ENCODE data around the gene RNF222. TPM values are rescaled to one million over a fixed set of nuclear protein-coding genes. Genes with fewer than 3 reads are reported as not detected.

RNF222 gene, protein sequence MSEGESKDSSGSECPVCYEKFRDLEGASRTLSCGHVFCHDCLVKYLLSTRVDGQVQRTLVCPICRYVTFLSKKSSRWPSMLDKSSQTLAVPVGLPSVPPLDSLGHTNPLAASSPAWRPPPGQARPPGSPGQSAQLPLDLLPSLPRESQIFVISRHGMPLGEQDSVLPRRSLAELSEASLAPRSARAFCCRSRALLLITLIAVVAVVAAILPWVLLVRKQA
- total RNA-seq = 10 to 100 TPM; 13.4 to 16.3 (median 15.0) TPM

DNA sequence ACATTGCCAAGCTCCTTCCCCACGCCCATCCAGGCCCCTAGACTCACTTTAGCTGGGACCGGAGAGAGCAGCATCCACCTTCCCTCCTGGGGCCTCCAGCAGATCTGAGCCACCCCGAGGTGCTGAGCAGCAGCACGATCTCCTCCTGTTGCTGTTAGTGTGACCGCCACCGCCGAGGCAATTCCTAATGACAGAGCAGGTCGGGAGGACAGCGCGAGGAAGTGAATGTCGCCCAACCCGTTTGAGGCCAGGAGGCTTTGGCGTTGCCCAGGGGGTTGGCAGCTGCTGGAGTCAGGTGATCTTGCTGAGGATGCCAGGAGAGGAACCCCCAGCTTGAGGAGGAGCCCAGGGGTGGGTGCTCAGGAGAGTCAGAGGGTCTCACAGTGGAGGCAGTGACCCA, at the start of gene RNF222:
RNF222 (minus strand) TSS at position 192 of the 400 bp plus-strand sequence. CDS start 4,366 bp downstream, outside the sequence.
- TF ChIP-seq POLR2A (IDR thresholded peaks at IDR 0.05) = no peak
- TF ChIP-seq, protein P1, sequence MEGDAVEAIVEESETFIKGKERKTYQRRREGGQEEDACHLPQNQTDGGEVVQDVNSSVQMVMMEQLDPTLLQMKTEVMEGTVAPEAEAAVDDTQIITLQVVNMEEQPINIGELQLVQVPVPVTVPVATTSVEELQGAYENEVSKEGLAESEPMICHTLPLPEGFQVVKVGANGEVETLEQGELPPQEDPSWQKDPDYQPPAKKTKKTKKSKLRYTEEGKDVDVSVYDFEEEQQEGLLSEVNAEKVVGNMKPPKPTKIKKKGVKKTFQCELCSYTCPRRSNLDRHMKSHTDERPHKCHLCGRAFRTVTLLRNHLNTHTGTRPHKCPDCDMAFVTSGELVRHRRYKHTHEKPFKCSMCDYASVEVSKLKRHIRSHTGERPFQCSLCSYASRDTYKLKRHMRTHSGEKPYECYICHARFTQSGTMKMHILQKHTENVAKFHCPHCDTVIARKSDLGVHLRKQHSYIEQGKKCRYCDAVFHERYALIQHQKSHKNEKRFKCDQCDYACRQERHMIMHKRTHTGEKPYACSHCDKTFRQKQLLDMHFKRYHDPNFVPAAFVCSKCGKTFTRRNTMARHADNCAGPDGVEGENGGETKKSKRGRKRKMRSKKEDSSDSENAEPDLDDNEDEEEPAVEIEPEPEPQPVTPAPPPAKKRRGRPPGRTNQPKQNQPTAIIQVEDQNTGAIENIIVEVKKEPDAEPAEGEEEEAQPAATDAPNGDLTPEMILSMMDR (IDR thresholded peaks at IDR 0.05) = no peak
- intact Hi-C loops (cut with DNase I; ENCODE audit: low total_unique reads) = no loop called here
- DNase-seq (ENCODE audit: low spot score in 2 of 2) = peak in 1 of 2 donors; percentile 85
- no peak within 1 kb of the TSS for H3K4me3 ChIP-seq (ENCODE audit: low read depth, poor library complexity, severe bottlenecking)
- 22 to 50% methylated on average over 12 to 13 of the region's 13 CpGs for WGBS, 2 donors

DNA sequence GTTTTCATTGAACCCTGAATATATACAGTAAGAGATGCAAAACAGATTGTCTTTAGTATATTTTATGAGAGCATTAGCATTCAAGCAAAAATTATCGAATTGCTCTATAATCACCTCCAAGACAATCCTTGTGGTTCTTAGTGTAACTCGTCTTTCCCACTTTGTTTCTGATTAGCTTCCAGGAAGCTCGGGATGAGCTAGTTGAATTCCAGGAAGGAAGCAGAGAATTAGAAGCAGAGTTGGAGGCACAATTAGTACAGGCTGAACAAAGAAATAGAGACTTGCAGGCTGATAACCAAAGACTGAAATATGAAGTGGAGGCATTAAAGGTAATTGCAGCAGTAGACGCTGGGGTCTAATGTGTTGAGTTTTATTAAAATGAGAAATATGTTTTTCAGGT, 47.9 kb upstream of the RNF222 start:
- TF ChIP-seq, protein P1 (IDR thresholded peaks at IDR 0.05) = no peak
- TF ChIP-seq POLR2A (IDR thresholded peaks at IDR 0.05) = no peak
- DNase-seq (ENCODE audit: low spot score in 2 of 2) = no peak
- intact Hi-C loops (cut with DNase I; ENCODE audit: low total_unique reads) = no loop called here
- 50 to 64% methylated on average over 4 of the region's 4 CpGs for WGBS, 2 donors
- H3K4me3 ChIP-seq (ENCODE audit: low read depth, poor library complexity, severe bottlenecking) = no peak overlapping the region

DNA sequence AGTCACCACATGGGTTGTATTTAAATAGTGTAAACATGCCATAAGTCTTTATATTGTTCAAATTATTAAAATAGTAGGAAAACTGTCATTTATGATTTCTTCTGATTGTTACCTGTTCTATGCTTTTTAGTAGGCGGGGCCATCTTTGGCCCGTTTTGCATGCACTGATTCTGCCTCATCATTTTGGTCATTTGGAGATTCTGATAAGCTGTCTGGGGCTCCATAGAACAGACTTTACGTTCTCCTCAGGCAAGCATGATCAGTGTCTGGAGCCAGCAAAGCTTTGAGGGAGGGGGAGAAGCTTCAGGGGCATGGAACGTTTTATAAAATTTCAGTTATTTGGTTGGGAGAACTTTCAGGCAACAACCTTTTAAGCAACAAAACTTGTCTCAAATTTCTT, 46.9 kb upstream of the RNF222 start:
- DNase-seq (ENCODE audit: low spot score in 2 of 2) = no peak
- 72 to 82% methylated on average over 4 of the region's 4 CpGs for WGBS, 2 donors
- H3K4me3 ChIP-seq (ENCODE audit: low read depth, poor library complexity, severe bottlenecking) = no peak overlapping the region
- intact Hi-C loops (cut with DNase I; ENCODE audit: low total_unique reads) = no loop called here
- TF ChIP-seq, protein P1 (IDR thresholded peaks at IDR 0.05) = no peak
- TF ChIP-seq POLR2A (IDR thresholded peaks at IDR 0.05) = no peak

DNA sequence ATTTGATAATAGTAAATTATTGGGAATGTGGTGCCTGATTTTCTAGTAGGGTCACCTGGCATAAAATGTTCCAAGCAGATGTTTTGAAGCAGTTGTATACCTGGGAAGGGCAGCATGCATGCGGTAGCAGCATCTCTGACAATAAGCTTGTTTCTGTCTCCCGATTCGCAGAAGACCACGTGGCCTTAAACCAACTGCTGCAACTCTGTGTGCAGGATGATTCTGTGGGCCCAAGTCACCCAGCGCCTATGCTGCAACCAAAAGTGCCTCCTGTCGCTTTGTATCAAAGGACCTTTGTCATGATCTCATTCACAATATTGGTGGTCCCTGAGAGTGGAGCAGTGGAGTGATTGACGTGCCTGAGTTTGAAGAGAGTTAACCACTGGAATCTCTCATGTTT, 46.1 kb upstream of the RNF222 start:
- no peak for DNase-seq (ENCODE audit: low spot score in 2 of 2)
- TF ChIP-seq, protein P1 (IDR thresholded peaks at IDR 0.05) = no peak
- TF ChIP-seq POLR2A (IDR thresholded peaks at IDR 0.05) = no peak
- WGBS, 2 donors = 76 to 78% methylated on average over 7 of the region's 7 CpGs
- intact Hi-C loops (cut with DNase I; ENCODE audit: low total_unique reads) = no loop called here
- no peak overlapping the region for H3K4me3 ChIP-seq (ENCODE audit: low read depth, poor library complexity, severe bottlenecking)

DNA sequence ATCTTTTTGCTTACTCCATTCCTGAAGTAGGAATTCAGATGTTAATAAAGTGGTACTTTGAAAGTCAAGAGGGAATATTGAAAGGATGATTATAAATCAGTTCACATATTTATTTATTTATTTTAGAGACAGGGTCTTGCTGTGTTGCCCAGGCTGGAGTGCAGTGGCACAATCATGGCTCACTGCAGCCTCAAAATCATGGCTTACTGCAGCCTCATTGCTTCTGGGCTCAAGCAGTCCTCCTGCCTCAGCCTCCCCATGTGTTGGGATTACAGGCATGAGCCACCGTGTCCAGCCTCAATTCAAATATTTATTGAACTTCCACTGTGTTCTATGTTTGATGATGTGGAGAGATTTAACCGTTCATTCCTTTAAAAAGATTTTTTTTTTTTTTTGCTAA, 44.7 kb upstream of the RNF222 start:
- no peak for TF ChIP-seq POLR2A (IDR thresholded peaks at IDR 0.05)
- TF ChIP-seq, protein P1 (IDR thresholded peaks at IDR 0.05) = no peak
- no peak for DNase-seq (ENCODE audit: low spot score in 2 of 2)
- no peak overlapping the region for H3K4me3 ChIP-seq (ENCODE audit: low read depth, poor library complexity, severe bottlenecking)
- WGBS, 2 donors = 83 to 88% methylated on average over 2 of the region's 2 CpGs
- intact Hi-C loops (cut with DNase I; ENCODE audit: low total_unique reads) = no loop called here

DNA sequence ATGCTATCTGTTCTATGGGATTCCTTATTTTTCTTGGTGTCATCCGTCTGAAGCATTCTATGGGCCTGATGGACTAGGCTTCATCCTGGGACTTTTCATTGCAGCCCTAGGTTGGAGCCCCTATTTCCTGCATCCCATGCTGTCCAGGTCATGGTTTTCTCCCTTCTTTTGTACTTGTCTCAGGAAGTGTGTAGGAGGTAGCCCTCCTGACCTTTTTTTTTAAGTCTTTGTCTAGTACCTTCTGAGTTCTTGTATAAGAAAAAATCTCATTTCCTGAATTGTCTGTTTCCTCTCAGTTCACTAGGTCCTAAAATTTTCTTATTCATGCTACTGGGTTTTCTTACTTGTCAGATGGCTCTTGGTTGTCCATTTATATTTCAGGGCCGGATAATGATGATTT, 44.1 kb upstream of the RNF222 start:
- 70 to 75% methylated on average over 2 of the region's 2 CpGs for WGBS, 2 donors
- TF ChIP-seq, protein P1 (IDR thresholded peaks at IDR 0.05) = no peak
- TF ChIP-seq POLR2A (IDR thresholded peaks at IDR 0.05) = no peak
- DNase-seq (ENCODE audit: low spot score in 2 of 2) = no peak
- no peak overlapping the region for H3K4me3 ChIP-seq (ENCODE audit: low read depth, poor library complexity, severe bottlenecking)
- intact Hi-C loops (cut with DNase I; ENCODE audit: low total_unique reads) = no loop called here

Measured in lower leg skin (tissue), 4 donors.